ENCODE measurements around the gene MYO7A.

Gene MYO7A

DNA sequence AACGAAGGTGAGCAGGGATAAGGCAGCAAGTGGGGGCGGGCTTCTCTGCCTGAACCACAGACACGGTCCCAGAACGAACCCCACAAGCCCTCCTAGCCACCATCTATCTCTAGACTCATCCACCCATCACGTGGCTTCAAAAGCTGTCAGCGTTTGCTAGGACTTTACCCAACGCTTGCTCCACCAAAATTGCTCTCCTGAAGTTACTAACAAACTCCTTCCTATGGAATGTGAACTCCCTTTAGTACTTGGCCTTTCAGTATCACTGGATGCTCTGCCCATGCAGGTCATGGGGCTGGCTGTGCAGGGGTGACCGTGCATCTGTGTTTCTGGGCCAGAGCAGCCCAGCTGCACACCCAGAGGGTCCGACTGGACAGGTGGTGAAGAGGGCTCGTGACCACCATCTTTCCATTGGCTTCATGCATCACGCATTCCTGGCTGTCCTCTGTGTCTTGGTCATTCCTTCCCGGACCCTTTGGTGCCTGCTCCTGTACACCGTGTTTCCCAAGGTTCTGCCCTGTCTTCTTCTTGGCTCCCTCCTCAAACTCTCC is 85.1 kb downstream of the MYO7A start:
- no peak for DNase-seq (ENCODE audit: low read depth in 2 of 3, low spot score in 1 of 3)

DNA sequence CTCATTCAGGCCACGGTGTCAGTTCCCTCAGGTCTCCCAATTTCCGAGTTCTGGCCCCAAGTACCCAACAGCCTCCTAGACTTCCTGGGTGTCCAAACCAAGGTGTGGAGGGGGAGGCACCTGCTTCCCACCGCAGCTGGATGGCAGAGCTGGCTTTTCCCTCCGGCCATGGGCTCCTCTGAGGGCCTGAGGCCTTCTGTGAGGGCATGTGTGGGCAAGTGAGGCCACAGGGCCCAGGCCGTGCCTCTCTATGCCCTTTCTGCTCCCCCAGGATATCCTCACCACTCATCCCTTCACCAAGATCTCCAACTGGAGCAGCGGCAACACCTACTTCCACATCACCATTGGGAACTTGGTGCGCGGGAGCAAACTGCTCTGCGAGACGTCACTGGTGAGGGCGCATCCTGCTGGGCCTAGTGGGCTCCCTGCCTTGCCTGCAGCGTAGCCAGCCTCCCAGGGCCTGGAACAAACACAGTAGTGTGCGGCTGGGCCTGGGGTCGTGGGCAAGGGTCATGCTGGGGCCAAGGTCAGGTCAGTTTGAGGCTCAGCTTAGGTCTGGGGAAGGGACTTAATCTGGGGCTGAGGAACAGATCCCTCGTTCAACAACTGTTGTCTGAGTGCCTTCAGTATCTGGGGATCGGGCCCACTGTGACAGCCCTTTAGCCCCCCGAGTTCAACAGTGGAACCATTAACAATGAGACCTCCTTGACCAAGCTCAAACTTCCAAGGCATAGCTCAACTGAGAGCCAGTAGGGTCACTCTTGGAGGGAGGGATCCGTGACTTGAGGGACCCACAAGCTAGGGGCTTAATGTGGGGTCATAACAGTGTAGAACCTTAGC is 85.8 kb downstream of the MYO7A start:
- DNase-seq (ENCODE audit: low read depth in 2 of 3, low spot score in 1 of 3), result no peak

DNA sequence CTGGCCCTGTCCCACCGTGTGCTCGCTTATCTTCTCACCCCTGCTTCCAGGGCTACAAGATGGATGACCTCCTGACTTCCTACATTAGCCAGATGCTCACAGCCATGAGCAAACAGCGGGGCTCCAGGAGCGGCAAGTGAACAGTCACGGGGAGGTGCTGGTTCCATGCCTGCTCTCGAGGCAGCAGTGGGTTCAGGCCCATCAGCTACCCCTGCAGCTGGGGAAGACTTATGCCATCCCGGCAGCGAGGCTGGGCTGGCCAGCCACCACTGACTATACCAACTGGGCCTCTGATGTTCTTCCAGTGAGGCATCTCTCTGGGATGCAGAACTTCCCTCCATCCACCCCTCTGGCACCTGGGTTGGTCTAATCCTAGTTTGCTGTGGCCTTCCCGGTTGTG is 86.5 kb downstream of the MYO7A start:
- no peak for DNase-seq (ENCODE audit: low read depth in 2 of 3, low spot score in 1 of 3)

DNA sequence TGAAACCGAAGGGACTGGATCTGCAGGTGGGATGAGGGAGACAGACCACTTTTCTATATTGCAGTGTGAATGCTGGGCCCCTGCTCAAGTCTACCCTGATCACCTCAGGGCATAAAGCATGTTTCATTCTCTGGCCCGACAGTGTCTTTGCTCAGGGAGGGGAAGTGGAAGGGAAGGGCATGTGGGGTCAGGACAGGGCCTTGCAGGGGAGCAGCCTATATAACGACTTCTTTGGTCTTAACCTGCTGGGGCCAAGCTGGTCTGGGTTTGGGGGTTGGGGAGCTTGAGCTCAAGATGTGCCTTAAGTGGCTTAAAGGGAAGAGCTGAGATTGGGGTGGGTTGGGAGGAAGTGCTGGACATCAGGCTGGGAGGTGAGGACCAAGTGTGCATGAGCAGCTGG is 87.1 kb downstream of the MYO7A start:
- DNase-seq (ENCODE audit: low read depth in 2 of 3, low spot score in 1 of 3), result no peak

DNA sequence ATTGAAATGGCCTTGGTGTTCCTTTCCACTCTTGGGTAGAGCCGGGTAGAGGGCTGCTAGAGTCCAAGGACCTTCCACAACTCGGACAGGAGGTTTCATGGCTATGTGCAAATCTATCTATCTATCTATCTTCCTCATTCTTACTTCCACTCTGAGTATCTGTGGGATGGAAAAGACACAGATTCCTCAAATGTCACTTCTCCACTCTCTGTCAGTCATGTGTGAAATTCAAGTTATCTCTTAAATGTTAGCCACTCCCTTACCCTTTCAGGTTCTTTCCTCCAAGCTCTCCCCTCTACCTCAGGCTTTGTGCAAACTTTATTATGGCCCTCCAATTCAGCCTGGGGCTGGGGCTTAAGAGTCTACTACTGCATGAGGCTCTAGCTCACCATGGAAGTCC is 89.1 kb downstream of the MYO7A start:
- DNase-seq (ENCODE audit: low read depth in 2 of 3, low spot score in 1 of 3), result no peak

DNA sequence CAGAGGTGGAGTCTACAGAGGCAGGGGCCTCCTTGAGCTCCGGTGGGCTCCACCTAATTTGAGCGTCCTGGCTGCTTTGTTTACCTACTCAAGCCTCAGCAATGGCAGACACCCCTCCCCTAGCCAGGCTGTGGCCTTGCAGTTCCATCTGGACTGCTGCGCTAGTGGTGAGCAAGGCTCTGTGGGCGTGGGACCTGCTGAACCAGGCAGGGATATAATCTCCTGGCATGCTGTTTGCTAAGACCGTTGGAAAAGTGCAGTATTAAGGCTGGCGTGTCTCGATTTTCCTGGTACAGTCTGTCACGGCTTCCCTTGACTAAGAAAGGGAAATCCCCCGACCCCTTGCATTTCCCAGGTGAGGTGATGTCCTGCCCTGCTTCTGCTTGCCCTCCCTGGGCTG is 95.8 kb downstream of the MYO7A start:
- DNase-seq (ENCODE audit: low read depth in 2 of 3, low spot score in 1 of 3), result no peak

DNA sequence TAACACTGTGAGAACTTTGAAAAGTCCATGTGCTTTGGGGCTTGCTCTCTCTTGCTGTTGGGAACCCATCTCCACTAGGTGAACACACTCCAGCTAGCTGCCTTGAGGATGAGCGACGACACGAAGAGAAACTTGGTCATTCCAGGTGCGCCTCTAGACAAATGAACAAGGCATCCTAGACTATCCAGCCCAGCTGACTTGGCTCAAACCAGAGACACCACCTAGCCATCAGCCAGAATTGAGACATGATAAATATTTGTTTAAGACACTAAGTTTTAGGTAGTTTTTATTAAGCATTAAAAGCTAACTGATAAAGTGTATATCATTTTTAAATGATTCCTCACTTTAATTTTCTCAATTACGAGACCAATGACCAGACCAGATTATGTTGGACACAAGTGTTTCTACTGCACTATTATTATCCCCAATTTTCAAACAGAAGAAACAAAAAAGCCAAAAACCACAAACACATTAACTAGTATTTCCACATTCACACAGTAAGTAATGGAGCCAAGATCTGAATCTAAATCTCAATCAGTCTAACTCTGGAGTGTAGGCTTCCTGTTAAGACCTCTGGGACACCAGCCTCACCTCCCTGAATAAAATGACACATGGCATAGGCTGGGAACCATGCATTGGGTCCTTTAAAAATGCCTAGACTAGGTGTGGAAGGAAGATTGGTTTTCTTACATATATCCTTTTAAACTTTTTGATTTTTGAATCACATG is 103.0 kb downstream of the MYO7A start:
- DNase-seq (ENCODE audit: low read depth in 2 of 3, low spot score in 1 of 3), result no peak

DNA sequence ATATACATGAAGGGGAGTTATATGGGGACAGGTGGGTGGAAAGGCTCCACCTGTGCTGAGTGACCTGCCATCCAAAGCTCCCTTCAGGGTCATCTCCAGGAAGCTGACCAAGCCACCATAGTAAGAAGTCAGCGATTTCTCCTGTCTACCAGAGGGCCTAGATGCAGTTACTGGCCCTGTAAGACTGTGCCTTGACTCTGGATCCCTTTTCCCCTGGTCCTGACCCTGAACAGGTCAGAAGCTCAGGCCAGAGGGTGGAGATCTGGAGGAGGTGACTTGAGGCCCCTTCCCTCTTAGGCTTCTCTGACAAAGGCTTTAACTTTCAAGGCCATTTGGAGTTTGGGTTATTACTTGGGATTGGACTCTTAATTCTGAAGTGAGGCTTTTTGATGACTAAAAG is 103.8 kb downstream of the MYO7A start:
- DNase-seq (ENCODE audit: low read depth in 2 of 3, low spot score in 1 of 3), result no peak

DNA sequence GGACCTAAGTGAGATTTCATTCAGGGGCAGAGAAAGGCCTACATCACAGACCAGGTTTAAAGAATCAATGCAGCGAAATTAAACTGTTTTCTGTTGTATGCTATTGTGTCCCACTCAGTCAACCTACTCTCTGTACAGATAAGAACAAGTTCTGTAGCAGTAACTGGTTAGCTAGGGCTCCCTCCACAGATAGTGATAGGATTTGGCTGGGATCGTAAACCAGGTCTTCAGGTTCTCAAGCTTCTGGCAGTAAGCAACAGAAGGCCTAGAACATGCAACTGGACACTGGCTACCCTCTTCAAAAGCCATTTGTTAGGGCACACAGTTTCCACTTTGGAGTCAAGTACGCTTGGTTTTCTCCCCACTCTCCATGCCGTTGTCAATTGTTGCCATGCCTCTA is 104.2 kb downstream of the MYO7A start:
- DNase-seq (ENCODE audit: low read depth in 2 of 3, low spot score in 1 of 3), result no peak

DNA sequence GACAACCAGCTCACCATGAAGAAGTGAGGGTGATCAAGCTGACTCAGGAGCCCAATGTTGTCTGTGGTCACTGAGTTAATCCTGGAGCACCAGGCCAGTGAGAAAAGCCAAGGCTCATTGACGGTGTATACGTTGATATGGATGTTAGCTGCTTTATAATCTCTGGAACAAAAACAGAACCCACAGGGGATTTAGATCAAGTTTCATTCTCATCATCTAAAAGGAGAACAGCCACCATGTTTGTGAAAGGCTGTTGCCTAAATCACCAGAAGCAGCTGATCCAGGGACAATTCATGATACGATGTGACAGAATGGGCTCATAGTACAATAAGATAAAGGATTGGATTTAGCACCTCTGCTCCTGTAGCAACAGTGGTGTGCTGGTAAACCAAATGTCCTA is 105.0 kb downstream of the MYO7A start:
- DNase-seq (ENCODE audit: low read depth in 2 of 3, low spot score in 1 of 3), result no peak

DNA sequence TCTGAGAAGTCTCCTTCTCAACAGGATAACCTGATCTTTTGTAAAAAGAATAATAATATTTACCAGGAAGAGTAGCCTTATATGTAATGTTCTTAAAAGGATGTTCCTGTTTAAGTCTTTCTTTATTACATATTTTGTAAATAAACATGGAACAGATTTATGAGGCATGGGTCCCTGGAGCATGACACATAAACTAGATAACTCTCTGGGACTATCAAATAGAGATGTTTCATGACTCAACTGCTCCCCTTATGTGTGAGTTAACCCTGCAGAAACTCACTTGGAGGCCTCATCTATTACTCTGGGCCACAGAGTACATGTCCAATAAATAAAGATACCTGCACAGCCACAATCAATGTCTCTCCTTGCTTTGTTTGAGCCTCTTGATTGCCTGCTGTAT is 108.9 kb downstream of the MYO7A start:
- no peak for DNase-seq (ENCODE audit: low read depth in 2 of 3, low spot score in 1 of 3)

DNA sequence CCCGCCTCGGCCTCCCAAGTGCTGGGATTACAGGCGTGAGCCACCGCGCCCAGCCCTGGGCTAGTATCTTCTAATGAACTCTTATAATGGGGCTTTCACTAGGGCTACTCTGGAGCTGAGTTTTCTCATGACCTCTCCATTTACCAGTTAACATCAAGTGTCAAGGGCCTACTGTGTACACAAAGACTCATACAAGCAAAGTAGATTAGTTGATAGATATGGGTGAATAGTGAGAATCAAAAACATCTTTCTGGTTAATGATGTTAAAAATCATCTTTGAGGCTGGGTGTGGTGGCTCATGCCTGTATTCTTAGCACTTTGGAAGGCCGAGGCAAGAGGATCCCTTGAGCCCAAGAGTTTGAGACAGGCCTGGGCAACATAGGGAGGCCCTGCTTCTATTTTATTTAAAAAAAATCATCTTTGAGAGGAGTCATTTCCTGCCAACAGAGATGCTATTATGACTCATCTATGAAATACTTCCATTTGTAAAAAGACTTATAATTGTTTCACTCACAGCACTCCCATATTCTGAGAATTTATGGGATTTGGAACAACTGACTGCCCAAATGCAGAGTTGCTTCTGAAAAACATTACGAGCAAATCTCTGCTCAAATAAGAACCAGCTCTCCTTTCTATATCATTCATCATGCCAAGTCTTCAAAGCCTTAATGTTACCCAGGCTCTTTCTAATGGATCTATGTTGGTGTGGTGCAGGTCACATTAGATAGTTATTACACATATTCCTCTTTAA is 116.4 kb downstream of the MYO7A start:
- no peak for DNase-seq (ENCODE audit: low read depth in 2 of 3, low spot score in 1 of 3)

DNA sequence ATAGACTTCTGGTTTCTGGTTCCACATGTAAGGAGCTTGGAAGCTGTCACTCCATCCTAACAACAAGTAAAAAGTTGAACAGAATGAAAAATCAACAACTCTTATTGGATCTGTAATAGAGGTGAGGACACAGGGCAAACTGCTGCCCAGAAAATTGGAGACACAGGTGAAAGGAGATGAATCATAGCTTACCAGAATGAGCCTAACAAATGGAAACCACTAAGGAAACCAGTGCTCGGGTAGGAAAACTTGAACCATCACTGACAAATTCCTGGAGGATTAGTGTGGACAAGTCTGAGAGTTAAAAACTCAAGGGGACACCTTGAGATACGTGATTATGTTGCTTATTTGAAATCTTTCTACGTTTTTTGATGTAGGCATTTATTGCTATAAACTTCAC is 121.4 kb downstream of the MYO7A start:
- DNase-seq (ENCODE audit: low read depth in 2 of 3, low spot score in 1 of 3), result no peak

DNA sequence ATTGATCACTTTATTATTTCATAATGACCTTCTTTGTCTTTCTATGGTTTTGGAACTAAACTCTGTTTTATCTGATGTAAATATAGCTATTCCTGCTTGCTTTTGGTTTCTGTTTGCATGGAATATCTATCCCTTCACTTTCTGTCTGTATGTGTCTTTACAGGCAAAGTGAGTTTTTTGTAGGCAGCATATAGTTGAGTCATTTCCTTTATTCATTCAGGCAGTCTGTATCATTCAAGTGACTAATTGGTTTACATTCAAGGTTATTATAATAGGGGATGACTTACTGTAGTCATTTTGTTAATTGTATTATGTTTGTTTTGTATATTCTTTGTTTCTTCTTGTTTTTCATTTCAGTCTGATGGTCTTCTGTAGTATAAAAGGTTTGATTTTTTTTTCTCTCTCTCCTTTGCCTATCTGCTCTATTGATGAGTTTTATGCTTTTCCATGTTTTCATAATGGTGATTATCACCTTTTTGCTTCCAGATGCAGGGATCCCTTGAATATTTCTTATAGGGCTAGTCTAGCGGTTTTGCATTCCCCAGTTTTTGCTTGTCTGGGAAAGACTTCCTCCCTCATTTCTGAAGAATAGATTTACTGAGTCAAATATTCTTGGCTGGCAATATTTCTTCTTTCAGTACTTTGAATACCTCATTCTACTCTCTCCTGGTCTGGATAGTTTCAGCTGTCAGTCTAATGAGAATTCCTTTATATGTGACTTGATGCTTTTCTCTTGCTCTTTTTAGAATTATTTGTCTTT is 123.0 kb downstream of the MYO7A start:
- no peak for DNase-seq (ENCODE audit: low read depth in 2 of 3, low spot score in 1 of 3)

DNA sequence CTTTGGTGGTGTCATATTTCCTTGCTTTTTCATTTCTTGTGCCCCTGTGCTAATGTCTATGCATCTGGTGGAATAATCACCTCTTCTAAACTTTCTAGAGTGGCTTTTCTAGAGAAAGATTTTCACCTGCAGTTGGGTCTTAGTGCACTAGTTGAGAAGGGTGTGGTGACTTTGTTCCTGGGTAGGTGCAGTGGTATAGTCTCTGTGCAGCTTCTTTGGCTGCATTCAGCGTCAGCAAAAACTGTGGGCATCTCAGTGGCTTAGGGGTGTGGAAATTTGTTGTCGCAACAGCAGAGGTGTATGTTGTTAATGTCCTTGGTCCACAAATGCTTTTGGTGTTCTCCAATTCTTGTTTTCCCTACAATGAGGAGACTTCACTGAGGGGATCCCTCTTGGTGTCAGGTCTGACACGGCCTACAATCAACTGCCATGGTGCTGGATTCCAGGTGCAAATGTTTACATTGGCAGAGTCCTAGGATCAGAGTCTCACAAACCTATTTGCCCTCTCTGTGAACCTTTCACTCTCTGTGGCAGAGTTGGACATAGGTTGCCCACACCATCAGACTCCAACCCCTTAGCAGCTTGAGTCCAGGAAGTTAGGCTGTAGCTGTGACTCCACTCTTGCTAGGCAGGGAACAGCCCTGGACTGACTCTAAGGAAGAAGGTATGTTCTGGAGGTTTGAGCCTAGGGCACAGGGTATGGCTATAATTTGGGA is 124.7 kb downstream of the MYO7A start:
- DNase-seq (ENCODE audit: low read depth in 2 of 3, low spot score in 1 of 3), result no peak

DNA sequence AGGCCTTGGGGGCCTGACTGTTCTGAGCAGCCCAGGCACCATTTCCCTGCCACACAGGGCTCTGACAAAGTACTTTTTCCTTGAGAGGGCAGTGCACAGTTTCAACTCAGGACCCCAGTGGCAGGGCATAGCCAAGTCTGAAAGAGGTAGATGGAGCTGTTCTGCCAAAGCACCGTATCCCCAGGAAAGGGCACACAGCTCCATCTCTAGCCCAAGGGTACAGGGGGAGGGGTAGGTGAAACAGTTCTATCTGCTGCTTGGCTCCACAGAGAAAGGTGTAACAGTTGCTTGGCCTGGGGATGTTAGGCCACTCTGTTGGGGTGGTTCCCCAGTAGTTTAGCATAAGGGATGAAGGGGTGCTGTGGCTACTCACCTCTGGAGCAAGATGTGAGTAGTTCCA is 125.6 kb downstream of the MYO7A start:
- DNase-seq (ENCODE audit: low read depth in 2 of 3, low spot score in 1 of 3), result no peak

DNA sequence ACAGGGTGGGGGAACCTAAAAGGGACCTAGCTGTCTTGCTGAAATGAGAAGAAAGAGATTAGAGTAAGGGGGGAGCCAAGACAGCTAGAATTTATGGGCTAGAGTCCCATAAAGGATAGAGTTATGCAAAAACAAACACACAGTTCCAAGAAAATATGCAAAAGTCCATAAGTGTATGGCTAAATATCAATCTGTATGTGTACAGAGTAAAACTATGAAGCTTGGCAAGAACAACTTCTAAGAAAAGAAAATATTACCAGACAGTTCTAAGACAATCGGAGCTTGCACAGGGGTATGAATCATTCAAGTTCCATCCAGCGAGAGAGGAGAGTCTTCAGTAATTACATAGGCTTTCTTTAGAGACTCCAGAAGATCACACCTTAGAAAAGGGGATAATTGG is 131.6 kb downstream of the MYO7A start:
- no peak for DNase-seq (ENCODE audit: low read depth in 2 of 3, low spot score in 1 of 3)

DNA sequence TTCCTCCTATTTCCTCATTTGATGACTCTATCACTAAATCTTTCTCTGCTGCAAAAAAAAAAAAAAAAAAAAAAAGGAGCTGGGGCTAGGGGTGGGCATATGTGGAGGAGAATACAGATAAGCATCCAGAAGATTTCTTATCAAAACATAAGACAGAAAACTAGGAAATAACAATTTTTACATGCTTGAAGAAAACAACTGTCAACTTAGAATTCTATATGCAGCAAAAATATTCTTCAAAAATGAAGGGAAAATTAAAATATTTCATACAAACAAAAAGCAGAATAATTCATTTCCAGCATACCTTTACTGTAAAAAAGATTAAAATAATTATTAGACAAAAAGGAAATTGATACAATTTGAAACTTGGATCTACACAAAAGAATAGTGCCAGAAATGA is 134.8 kb downstream of the MYO7A start:
- no peak for DNase-seq (ENCODE audit: low read depth in 2 of 3, low spot score in 1 of 3)

Data from stimulated activated CD4-positive, alpha-beta T cell treated with anti-CD3 and anti-CD28 coated beads, Interleukin-12 subunit alpha, Interleukin-12 subunit beta, amount 100 ng/mL, for 48 hours (primary cell).